Stomach (tissue), 9 donors: ENCODE results near the gene TRDMT1. TPM values are rescaled to one million over a fixed set of nuclear protein-coding genes. Genes with fewer than 3 reads are reported as not detected.

Experiments
- DNase-seq, 2 donors: peaks; one replicate each; pipeline versions ENCODE4 v3.0.0 to v3.0.0-alpha.2; 2013 to 2019
- H3K27ac ChIP-seq, 5 donors: fragments of 200-600 bp in 4 of 5; sonication (generic) in 4 of 5; one replicate each; pipeline ENCODE4 v1.5.1; 2013 to 2019; ENCODE audit warnings: mild to moderate bottlenecking in 1 of 5, moderate library complexity in 1 of 5
- H3K27me3 ChIP-seq, 3 donors: fragments of 200-600 bp; sonication (generic); one replicate each; pipeline ENCODE4 v1.5.1; 2017 to 2019; ENCODE audit warnings: mixed run types in 1 of 3
- H3K36me3 ChIP-seq, 4 donors: fragments of 200-600 bp; sonication (generic); 1 replicate in 3 of 4; 2 replicates in 1 of 4; pipeline ENCODE4 v1.5.1; 2016 to 2019
- H3K4me1 ChIP-seq, 4 donors: fragments of 200-600 bp; sonication (generic); one replicate each; pipeline ENCODE4 v1.5.1; 2016 to 2019
- H3K4me3 ChIP-seq, 4 donors: fragments of 200-600 bp; sonication (generic) in 3 of 4; one replicate each; pipeline ENCODE4 v1.5.1; 2016 to 2019; ENCODE audit warnings: mild to moderate bottlenecking in 1 of 4
- H3K9me3 ChIP-seq, 4 donors: fragments of 200-600 bp; sonication (generic); one replicate each; pipeline ENCODE4 v1.5.1; 2016 to 2019
- CTCF ChIP-seq, 7 experiments: fragments of 450-650 bp in 4 of 7; fragments of 200-600 bp in 3 of 7; sonication (generic) in 3 of 7; IDR thresholded peaks; one replicate each; pipeline ENCODE4 v1.5.1; 2016 to 2019; ENCODE audit warnings: antibody characterized with exemption in 7 of 7, control low read depth in 2 of 7, mild to moderate bottlenecking in 1 of 7
- EP300 ChIP-seq: sonication (generic); formaldehyde crosslinking; IDR thresholded peaks from one replicate; pipeline ENCODE4 v1.6.1; 2017; ENCODE audit warnings: antibody characterized with exemption
- POLR2A ChIP-seq, 4 donors: fragments of 450-650 bp; IDR thresholded peaks; one replicate each; pipeline ENCODE4 v1.6.1; 2016; ENCODE audit warnings: antibody characterized with exemption in 4 of 4, control low read depth in 2 of 4, mild to moderate bottlenecking in 1 of 4, moderate library complexity in 1 of 4
- POLR2AphosphoS5 ChIP-seq, 3 donors: sonication (generic); formaldehyde crosslinking; IDR thresholded peaks; one replicate each; pipeline ENCODE4 v1.6.1; 2016; ENCODE audit warnings: antibody characterized with exemption in 3 of 3
- WGBS, 5 donors: extraction: QIAGEN DNeasy Blood & Tissue Kit in 3 of 5; methylation state at CpG; one replicate each; pipeline versions ENCODE4 v1.1.5 to v1.1.7; 2013 to 2018; 5-methylcytosine and 5-hydroxymethylcytosine counted together
- intact Hi-C: fragments of 100-400 bp; cut with DNase I; formaldehyde crosslinking; loops from one replicate; pipeline ENCODE4 v1.15.1; 2023; ENCODE audit warnings: low total_unique reads
- polyA plus RNA-seq, 3 donors: library from polyadenylated mRNA; stranded (reverse); fragments of 200-250 nt; gene quantifications; one replicate each; pipeline ENCODE4 v1.2.3, GENCODE V29; 2013
- total RNA-seq, 5 donors: library from RNA; depleted of rRNA; stranded (reverse); fragments of >200 nt; gene quantifications; one replicate each; pipeline versions ENCODE4 v1.1.0 to v1.2.3, GENCODE V29; 2014 to 2016
- donor health status: healthy with polysubstance abuse.
- donor health status: Bipolar disorder and iron deficiency.
- donor health status: healthy.

TRDMT1 gene
- total and polyA plus RNA-seq, 8 donors: 1.4 to 44.9 (median 4.2) TPM

DNA sequence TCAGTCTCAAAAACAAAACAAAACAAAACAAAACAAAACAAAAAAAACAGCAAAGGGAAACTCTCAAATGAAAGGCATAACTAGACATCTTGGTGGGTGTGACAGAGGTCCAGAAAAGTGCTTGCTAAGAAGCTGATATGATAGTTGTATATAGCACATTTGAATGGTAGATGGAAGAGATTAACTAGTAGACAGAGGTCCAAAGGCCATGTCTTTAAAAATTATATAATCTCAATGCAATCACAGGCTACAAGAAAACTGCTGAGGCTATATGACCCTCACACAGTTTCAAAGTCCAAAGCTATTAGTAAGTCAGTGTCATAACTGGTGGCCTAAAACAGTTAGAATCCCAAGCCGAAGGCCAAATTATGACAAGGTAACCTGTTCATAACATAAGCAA is 56.2 kb downstream of the TRDMT1 start:
- Histone ChIP-seq H3K4me1 (peaks cover 0 to 7% (median 2%) of the 10 kb centered on the region in 4 donors), H3K27ac (no peak overlapping the region), H3K27me3 (no peaks in the 10 kb centered on the region), H3K9me3 (no peaks in the 10 kb centered on the region), H3K36me3 (no peaks in the 10 kb centered on the region), H3K4me3 (no peak overlapping the region)
- intact Hi-C loops: no loop called here
- TF ChIP-seq POLR2AphosphoS5 (IDR thresholded peaks at IDR 0.05): no peak
- TF ChIP-seq CTCF (IDR thresholded peaks at IDR 0.05): no peak
- TF ChIP-seq EP300: no peak
- no peak for TF ChIP-seq POLR2A (IDR thresholded peaks at IDR 0.05)
- 89 to 100% (median 95%) methylated on average over 1 of the region's 1 CpG for WGBS, 5 donors
- DNase-seq: no peak

GRCh38 chr10:17144757-17145156 is 56.7 kb downstream of the TRDMT1 start:
- Histone ChIP-seq H3K4me1 (peaks cover 0 to 7% (median 2%) of the 10 kb centered on the region in 4 donors), H3K36me3 (no peaks in the 10 kb centered on the region), H3K9me3 (no peaks in the 10 kb centered on the region), H3K27ac (no peak overlapping the region), H3K4me3 (no peak overlapping the region), H3K27me3 (no peaks in the 10 kb centered on the region)
- intact Hi-C loops: no loop called here
- DNase-seq: no peak
- TF ChIP-seq POLR2A (IDR thresholded peaks at IDR 0.05): no peak
- TF ChIP-seq POLR2AphosphoS5 (IDR thresholded peaks at IDR 0.05): no peak
- TF ChIP-seq CTCF (IDR thresholded peaks at IDR 0.05): no peak
- no peak for TF ChIP-seq EP300
- WGBS, 5 donors: 68 to 80% (median 74%) methylated on average over 5 of the region's 5 CpGs

DNA sequence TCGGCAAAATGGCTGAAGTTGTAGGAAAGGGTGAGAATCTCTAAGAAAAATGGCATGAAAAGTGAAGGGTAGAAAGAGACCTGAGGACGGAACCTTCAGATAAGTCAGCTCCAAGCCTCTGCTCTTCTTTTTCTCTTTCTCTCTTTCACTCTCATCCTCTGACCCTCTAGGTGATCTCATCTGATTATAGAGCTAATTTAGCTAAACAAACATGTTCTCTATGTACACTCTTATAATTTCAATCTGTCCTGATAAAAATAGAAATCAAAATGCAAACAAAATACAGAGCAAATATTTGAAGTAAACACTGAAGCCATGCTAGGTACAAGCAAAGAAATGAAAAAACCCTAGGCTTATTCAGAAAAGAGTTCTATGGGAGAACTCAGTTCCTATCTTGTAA is 57.4 kb downstream of the TRDMT1 start:
- Histone ChIP-seq H3K4me3 (no peak overlapping the region), H3K9me3 (no peaks in the 10 kb centered on the region), H3K27ac (no peak overlapping the region), H3K27me3 (no peaks in the 10 kb centered on the region), H3K36me3 (no peaks in the 10 kb centered on the region), H3K4me1 (peaks cover 0 to 7% (median 2%) of the 10 kb centered on the region in 4 donors)
- intact Hi-C loops: no loop called here
- WGBS, 5 donors: 50 to 77% (median 68%) methylated on average over 2 of the region's 2 CpGs
- DNase-seq: no peak
- TF ChIP-seq CTCF (IDR thresholded peaks at IDR 0.05) (no peak), EP300 (no peak), POLR2AphosphoS5 (IDR thresholded peaks at IDR 0.05) (no peak), POLR2A (IDR thresholded peaks at IDR 0.05) (no peak)

- TF ChIP-seq POLR2AphosphoS5 (IDR thresholded peaks at IDR 0.05) (no peak), POLR2A (IDR thresholded peaks at IDR 0.05) (no peak), CTCF (IDR thresholded peaks at IDR 0.05) (no peak), EP300 (no peak)
- intact Hi-C loops: no loop called here
- WGBS, 5 donors: 71 to 86% (median 82%) methylated on average over 3 of the region's 3 CpGs
Measured at GRCh38 chr10:17143055-17143690, 58.3 kb downstream of the TRDMT1 start.

More at GRCh38 chr10:17143055-17143690, 58.3 kb downstream of the TRDMT1 start:
- Histone ChIP-seq H3K27ac (no peak overlapping the region), H3K36me3 (no peaks in the 10 kb centered on the region), H3K27me3 (no peaks in the 10 kb centered on the region), H3K4me1 (peaks cover 0 to 7% (median 2%) of the 10 kb centered on the region in 4 donors), H3K9me3 (no peaks in the 10 kb centered on the region), H3K4me3 (no peak overlapping the region)
- no peak for DNase-seq
